Right renal pelvis (tissue), 4 donors: ENCODE measurements around the gene MRPS12. TPM values are rescaled to one million over a fixed set of nuclear protein-coding genes. Genes with fewer than 3 reads are reported as not detected.

Experiments
- DNase-seq, 4 donors: peaks; one replicate each; pipeline ENCODE4 v3.0.0-alpha.2; 2013; ENCODE audit warnings: low read depth in 4 of 4, low spot score in 3 of 4, missing footprints in 1 of 4
- polyA plus RNA-seq, 4 donors: library from polyadenylated mRNA; unstranded; fragments of 120-200 nt; gene quantifications; one replicate each; pipeline ENCODE4 v1.2.1, GENCODE V29; 2013; ENCODE audit not compliant: insufficient read length in 4 of 4

The MRPS12 gene
- polyA plus RNA-seq, 4 donors = 19.8 to 31.7 (median 23.5) TPM

DNA sequence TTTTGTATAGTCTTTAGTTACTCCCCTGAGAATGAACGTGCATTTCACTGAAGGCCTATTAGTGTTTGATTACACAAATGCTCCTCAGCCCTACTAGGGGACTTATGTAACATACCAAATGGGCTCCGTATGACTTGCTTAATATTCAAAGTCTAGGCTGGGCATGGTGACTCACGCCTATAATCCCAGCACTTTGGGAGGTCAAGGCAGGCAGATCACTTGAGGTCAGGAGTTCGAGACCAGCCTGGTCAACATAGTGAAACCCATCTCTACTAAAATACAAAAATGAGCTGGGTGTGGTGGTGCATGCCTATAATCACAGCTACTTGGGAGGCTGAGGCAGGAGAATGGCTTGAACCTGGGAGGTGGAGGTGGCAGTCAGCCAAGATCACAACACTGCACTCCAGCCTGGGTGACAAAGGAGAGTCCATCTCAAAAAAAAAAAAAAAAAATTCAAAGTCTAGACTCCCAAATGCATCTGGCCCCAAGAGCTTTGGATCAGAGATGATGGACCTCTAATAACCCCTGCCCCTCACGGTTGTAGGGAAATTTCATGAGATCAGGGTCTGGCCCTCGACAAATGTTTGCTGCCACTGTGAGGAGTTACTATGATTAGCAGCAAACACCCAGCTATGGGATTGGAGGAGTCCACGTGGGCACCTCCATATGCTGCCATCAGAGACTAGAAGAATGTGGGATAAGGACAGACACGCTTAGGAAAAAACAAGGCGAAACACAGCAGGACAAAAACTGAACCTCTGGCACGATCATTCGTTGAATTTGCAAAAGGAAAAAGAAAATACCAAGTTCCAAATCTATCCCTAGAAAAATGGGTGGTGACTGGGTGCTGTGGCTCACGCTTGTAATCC is 40.2 kb downstream of the MRPS12 start:
- no peak for DNase-seq

DNA sequence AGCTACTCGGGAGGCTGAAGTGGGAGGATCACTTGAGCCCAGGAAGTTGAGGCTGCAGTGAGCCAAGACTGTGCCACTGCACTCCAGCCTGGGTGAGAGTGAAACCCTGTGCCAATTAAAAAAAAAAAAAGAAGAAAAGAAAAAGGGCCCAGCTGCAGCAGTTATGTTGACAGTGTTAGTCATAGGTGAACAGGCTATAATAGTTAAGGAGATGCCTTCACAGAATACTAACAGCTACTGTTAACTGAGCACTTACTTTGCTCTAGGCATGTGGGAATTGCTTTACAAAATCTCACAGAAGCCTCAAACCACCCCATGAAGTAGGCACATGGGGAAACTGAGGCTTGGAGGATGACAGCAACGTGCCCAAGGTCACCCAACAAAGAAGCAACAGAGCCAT is 40.9 kb downstream of the MRPS12 start:
- no peak for DNase-seq

DNA sequence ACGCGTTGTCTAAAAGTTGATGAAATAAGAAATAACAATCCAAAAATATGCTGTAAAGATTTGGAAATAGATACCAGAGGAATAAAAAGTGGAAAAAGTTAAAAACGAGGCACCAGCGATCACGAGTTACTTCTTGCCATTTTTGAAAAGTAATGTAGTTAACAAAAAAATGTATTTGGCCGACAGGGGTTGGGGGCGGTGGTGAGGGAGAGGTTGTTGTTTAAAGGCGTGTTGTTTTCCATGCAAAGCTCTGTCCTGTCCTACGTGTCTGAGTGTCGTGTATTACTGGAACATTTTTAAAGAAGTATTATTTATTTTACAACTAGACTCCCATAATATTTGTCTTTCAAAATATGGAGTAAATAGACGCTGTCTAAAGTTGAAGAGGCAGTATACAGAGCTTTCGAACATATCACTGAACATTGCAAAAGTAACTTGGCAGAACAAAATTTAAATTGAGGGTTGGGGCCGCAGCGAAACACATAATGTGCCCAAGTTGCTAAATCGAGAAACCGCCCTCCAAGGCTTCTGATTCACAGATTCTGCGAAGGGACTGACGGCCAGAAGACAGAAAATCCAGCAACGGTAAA is 44.0 kb downstream of the MRPS12 start:
- DNase-seq = no peak

DNA sequence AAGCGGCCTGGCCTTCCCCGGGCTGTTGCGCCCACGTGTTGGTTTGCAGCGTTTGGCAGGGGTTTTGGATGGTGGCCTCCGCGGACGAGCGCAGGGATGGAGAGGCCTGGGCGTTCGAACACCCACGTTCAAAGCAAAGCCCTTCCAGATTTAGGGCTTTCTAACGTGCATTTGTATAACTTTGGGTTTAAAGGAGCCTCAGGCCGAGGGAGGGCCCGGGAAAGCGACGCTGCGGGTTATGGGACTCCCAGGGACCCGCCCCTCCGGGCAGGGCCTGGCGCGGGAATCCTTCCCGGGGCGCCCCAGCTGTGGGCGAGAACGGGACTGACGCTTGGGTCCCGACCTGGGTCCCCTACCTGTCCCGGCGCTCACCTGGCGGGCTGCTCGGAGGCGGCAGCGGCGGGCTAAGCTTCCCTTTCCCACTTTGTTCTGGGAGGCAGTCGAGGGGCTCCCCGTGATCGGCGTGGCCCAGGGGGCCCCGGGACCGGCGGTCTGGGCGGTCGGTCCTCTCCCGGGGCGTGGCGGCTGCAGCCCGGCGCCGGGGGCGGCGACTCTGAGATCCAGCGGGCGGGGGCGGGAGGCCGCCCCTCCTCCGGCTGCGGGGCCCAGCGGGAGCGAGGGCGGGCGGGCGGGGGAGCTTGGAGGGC is 44.6 kb downstream of the MRPS12 start, which contains the start of gene FBXO17:
FBXO17 (minus strand) TSS at position 529 of the 647 bp plus-strand sequence. CDS start 25,423 bp downstream, outside the sequence.
- peak; percentile 51 to 56 (median 54) for DNase-seq

DNA sequence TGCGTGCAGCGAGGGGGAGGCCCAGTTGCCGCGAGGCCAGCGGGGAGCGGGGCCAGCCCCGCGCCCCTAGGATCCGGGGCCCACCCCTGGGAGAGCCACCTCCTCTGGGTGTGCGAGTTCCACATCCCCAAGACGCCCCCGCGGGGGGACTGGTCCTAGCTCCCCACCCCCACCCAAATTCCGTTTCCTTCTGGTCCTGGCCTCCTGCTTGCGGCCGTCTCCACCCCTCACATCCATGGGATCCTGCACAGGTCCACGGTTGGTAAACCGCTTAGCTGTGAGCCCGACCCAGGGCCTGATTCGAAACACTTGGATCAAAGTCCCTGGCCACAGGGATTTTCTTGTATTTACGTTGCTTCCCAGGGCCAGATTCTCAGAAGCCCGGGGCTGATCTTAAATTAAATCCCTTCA is 45.1 kb downstream of the MRPS12 start:
- DNase-seq = peak; percentile 30 to 47 (median 34)

DNA sequence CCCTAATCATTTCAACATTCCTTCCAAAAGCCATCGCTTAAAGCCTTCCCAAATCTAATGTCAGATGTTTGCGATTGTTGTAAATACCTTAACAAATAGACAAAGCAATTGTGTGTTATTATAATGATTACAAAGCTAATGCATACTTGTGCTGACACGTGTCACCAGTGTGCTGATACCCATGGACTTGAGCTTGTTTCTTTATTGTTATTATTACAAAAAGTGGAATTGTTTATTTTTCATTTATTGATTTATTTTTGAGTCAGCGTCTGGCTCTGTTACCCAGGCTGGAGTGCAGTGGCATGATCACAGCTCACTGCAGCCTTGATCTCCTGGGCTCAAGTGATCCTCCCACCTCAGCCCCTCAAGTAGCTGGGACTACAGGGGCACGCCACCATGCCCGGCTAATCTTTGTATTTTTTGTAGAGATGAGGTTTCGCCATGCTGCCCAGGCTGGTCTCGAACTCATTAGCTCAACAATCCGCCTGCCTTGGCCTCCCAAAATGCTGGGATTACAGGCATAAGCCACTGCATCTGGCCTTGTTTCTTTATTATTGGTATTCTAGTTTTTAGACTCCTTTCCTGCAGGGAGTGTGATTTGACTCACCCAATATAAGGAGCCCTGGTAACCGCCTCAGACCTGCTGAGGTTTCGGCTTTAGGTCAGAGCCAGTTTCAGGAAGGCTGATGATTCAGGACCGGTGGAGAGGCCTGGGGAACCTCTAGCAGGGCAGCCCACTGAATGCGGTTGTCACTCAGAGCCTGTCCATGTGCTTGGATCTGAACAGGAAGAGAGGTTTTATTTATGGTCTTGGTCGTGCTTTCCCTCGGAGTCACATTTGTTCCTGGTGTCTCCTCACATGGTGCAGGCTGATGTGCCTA is 46.9 kb downstream of the MRPS12 start:
- no peak for DNase-seq

DNA sequence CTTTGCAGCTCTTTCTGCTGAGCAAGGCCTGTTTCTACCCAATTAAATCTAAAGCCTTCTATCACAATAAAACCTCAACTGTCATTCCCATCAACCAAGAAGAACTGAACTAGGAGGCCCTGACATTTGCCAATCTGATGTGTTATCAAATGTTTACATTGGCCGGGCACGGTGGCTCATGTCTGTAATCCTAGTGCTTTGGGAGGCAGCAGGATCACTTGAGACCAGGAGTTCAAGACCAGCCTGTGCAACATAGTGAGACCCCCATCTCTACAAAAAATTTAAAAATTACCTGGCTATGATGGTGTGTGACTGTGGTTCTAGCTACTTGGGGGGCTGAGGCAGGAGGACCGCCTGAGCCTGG is 47.6 kb downstream of the MRPS12 start:
- no peak for DNase-seq

DNA sequence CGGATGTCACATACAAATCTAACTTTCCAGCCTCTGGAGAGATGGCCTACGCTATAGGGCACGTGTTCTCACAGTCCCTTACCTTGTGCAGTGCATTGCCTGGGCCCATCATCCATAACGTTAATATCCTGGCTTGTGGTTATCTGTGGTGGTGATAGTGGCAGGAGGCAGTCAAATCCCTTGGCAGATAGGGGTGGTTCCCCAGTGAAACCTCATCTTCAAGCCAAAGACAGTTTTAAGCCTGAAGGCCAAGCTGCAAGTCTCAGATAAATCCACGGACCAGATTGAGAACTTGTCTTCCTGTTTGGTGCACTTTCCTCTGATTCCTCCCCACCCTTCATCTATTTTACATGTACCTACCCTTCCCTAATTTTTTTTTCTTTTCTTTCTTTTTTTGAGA is 49.1 kb downstream of the MRPS12 start:
- DNase-seq = no peak

DNA sequence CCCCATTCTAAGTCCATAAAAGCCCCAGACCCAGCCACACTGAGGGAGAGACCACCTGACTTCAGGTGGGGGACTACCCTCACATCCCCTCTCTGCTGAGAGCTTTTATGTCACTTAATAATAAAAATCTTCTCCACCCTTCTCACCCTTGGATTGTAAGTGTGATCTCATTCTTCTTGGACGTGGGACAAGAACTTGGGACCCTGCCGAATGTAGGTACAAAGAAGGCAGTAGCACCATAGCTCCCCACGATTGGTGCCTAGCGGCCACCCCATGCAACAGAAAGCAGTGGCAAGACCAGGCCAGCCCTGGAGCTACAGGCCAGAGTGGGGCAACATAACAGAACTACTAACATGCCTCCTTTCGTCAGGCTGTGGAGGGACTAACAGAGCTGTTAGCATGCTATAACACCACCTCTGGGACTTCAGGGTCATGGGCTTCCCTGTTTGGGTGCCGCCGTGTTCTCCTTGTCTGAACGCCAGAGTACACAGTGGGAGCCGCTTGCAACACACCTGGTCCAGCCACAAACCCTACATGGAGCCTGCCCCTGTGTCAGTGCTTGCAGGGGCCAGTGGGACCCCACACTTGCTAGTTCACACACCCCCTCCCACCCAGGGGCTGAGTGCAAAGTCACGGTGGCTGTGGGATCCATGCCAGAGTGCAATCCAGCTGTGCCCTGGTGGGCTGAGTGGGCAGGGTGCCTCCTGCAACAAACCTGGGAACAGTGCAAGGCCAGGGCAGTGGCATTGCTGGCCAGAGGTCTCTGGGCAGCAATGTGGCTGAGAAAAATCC is 50.0 kb downstream of the MRPS12 start:
- no peak for DNase-seq

Other genes with a start within 250 kb of the MRPS12 start
- 1 to 10 TPM; 3.3 to 7.6 (median 6.2) TPM for gene CAPN12, start 186.5 kb upstream of the MRPS12 start, polyA plus RNA-seq
- 1 to 10 TPM in 1 of 4 donors, under 1 TPM in 3; 0.29 to 1.2 (median 0.71) TPM for gene LGALS7, start 157.4 kb upstream of the MRPS12 start, polyA plus RNA-seq
- 1 to 10 TPM in 2 of 4 donors, under 1 TPM in 1, not detected in 1; 0.80 to 2.6 (median 2.1) TPM for gene LGALS7B, start 141.7 kb upstream of the MRPS12 start, polyA plus RNA-seq
- 1 to 10 TPM; 1.1 to 2.1 (median 1.5) TPM for gene LGALS4, start 118.0 kb upstream of the MRPS12 start, polyA plus RNA-seq
- gene ECH1, start 99.2 kb upstream of the MRPS12 start, polyA plus RNA-seq = 100 to 1,000 TPM; 136 to 179 (median 139) TPM
- gene HNRNPL, start 81.0 kb upstream of the MRPS12 start, polyA plus RNA-seq = 100 to 1,000 TPM; 471 to 524 (median 503) TPM
- gene RINL, start 52.7 kb upstream of the MRPS12 start, polyA plus RNA-seq = 1 to 10 TPM; 7.5 to 9.9 (median 8.9) TPM
- gene SIRT2, start 31.3 kb upstream of the MRPS12 start, polyA plus RNA-seq = 10 to 100 TPM; 42.0 to 46.0 (median 43.1) TPM
- gene NFKBIB, start 31.0 kb upstream of the MRPS12 start, polyA plus RNA-seq = 10 to 100 TPM in 1 of 4 donors, 1 to 10 TPM in 3; 8.1 to 11.6 (median 8.8) TPM
- gene CCER2, start 18.8 kb upstream of the MRPS12 start, polyA plus RNA-seq = under 1 TPM; 0.38 to 0.65 (median 0.55) TPM
- 10 to 100 TPM; 35.3 to 52.0 (median 41.6) TPM for gene SARS2, start 181 bp upstream of the MRPS12 start, polyA plus RNA-seq
- gene FBXO17, start 44.8 kb downstream of the MRPS12 start, polyA plus RNA-seq = 10 to 100 TPM; 60.5 to 76.1 (median 65.7) TPM
- 1 to 10 TPM; 6.0 to 8.7 (median 7.2) TPM for gene FBXO27, start 101.6 kb downstream of the MRPS12 start, polyA plus RNA-seq
- under 1 TPM; 0.27 to 0.65 (median 0.50) TPM for gene ACP7, start 153.4 kb downstream of the MRPS12 start, polyA plus RNA-seq
- gene PAK4, start 194.8 kb downstream of the MRPS12 start, polyA plus RNA-seq = 10 to 100 TPM; 53.9 to 78.8 (median 56.0) TPM